NCI-H345 treated with DMSO at 0.1 percent for 48 hours (cell line): ENCODE results near the gene KIR3DL1.
"Not testable (repeated sequence)": the region's sequence is repeated elsewhere in the genome, so short reads cannot be mapped to it uniquely, and the experiment has no call there.

Source experiments
- DNase-seq: peaks from one replicate; lab custom pipeline; 2025; ENCODE audit not compliant: unreplicated experiment; lab: John Stamatoyannopoulos, UW

The KIR3DL1 gene

GRCh38 chr19:54806516-54806838 is 9.8 kb upstream of the KIR3DL1 start:
- DNase-seq: no peak

GRCh38 chr19:54814571-54814970 is 1.7 kb upstream of the KIR3DL1 start:
- DNase-seq: not testable (repeated sequence)

- no peak for DNase-seq
Measured at GRCh38 chr19:54817670-54818536, 1.6 kb downstream of the KIR3DL1 start.

GRCh38 chr19:54824416-54824815 is 8.1 kb downstream of the KIR3DL1 start:
- DNase-seq: not testable (repeated sequence)

DNA sequence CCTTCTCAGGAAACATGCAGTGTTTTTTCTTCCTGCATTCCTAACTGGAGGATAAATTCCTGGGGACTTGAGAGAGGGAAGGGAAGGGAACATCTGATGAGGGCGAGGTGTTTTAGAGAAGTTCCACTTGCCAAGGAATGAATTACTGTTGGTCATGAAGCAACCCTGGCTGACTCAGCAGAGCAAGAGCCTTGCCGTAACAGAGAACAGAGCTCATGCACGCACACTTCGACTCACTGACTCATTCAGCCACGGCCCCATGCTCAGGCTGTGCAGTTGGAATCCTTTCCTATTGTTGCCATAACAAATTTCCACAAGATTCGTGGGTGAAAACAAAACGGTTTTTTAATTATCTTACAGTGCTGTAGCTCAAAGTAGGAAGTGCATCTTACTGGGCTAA is 9.1 kb downstream of the KIR3DL1 start:
- not testable (repeated sequence) for DNase-seq

GRCh38 chr19:54828064-54828463 is 11.8 kb downstream of the KIR3DL1 start:
- DNase-seq: not testable (repeated sequence)

GRCh38 chr19:54832496-54832895 is 16.2 kb downstream of the KIR3DL1 start, which contains the start of gene KIR2DS4:
Gene KIR2DS4 (plus strand): TSS chr19:54832676.
- DNase-seq: not testable (repeated sequence)

DNA sequence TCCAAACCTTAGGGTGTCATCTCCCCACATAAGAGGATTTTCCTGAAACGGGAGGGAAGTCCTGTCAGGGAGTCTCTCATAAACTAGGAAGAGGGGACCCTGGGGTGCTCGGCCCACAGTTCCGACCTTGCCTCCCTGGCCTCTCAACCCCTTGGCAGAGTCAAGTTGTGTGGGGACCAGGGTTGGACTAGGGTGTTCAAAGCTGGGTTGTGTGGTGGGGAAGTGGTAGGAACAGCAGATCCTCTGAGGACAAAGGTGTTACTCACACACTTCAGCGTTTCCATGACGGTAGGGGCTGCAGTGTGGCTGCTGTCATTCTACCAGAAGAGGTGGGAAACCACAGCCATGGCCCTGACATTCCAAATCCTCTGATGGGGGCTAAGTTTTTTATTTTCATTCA is 18.9 kb downstream of the KIR3DL1 start:
- DNase-seq: not testable (repeated sequence)

- not testable (repeated sequence) for DNase-seq
Measured at GRCh38 chr19:54837522-54837921, 21.3 kb downstream of the KIR3DL1 start.

DNA sequence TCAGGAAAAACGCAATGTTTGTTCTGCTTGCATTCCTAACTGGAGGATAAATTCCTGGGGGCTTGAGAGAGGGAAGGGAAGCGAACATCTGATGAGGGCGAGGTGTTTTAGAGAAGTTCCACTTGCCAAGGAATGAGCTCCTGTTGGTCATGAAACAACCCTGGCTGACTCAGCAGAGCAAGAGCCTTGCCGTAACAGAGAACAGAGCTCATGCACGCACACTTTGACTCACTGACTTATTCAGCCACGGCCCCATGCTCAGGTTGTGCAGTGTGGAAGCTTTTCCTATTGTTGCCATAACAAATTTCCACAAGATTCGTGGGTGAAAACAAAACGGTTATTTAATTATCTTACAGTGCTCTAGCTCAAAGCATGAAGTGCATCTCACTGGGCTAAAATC is 26.9 kb downstream of the KIR3DL1 start:
- DNase-seq: not testable (repeated sequence)

DNA sequence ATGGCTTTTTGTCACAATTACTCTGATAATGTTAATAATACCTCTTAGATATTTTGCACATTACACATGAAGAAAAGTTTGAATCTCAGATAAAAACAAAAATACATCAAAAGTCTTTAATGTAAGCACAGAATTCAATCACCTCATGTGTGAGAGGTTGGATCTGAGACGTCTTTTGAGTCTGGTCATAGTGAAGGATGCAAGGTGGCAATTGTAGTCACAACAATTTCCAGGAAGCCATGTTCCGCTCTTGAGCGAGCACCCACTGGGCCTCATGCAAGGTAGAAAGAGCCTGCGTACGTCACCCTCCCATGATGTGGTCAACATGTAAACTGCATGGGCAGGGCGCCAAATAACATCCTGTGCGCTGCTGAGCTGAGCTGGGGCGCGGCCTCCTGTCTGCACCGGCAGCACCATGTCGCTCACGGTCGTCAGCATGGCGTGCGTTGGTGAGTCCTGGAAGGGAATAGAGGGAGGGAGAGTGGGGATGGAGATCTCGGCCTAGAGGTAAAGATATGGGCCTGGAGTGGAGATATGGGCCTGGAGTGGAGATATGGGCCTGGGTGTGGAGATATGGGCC is 33.9 kb downstream of the KIR3DL1 start, which contains the start of gene KIR3DL2:
KIR3DL2 (plus strand) TSS at position 383 of the 580 bp plus-strand sequence; CDS start at position 416, 33 bp downstream.
- not testable (repeated sequence) for DNase-seq

- DNase-seq: no peak
Measured at GRCh38 chr19:54850930-54851329, 34.7 kb downstream of the KIR3DL1 start.

DNA sequence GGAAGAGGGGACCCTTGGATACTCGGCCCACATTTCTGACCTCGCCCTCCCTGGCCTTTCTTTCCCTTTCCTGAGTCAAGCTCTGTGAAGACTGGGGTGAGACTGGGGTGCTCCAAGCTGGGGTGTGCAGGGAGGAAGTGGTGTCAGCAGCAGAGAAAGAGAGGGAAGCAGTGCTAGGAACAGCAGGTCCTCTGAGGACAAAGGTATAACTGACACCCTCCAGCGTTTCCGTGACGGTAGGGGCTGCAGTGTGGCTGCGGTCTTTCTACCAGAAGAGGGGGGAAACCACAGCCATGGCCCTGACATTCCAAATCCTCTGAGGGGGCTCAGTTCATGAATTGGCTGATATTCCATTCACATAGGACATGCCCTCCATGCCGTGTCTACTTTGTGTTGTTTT is 35.1 kb downstream of the KIR3DL1 start:
- no peak for DNase-seq

- not testable (repeated sequence) for DNase-seq
Measured at GRCh38 chr19:54855241-54855640, 39.0 kb downstream of the KIR3DL1 start.

GRCh38 chr19:54858476-54858875 is 42.2 kb downstream of the KIR3DL1 start:
- not testable (repeated sequence) for DNase-seq

GRCh38 chr19:54859421-54859820 is 43.2 kb downstream of the KIR3DL1 start:
- DNase-seq: not testable (repeated sequence)

DNA sequence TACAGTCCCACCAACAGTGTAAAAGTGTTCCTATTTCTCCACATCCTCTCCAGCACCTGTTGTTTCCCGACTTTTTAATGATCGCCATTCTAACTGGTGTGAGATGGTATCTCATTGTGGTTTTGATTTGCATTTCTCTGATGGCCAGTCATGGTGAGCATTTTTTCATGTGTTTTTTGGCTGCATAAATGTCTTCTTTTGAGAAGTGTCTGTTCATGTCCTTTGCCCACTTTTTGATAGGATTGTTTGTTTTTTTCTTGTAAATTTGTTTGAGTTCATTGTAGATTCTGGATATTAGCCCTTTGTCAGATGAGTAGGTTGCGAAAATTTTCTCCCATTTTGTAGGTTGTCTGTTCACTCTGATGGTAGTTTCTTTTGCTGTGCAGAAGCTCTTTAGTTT is 47.2 kb downstream of the KIR3DL1 start:
- DNase-seq: not testable (repeated sequence)

GRCh38 chr19:54871696-54872095 is 55.4 kb downstream of the KIR3DL1 start:
- no peak for DNase-seq

GRCh38 chr19:54873990-54874389 is 57.7 kb downstream of the KIR3DL1 start, which contains the start of gene FCAR:
Gene FCAR (plus strand): TSS chr19:54874235. CDS start chr19:54874290, 55 bp downstream.
- no peak for DNase-seq

DNA sequence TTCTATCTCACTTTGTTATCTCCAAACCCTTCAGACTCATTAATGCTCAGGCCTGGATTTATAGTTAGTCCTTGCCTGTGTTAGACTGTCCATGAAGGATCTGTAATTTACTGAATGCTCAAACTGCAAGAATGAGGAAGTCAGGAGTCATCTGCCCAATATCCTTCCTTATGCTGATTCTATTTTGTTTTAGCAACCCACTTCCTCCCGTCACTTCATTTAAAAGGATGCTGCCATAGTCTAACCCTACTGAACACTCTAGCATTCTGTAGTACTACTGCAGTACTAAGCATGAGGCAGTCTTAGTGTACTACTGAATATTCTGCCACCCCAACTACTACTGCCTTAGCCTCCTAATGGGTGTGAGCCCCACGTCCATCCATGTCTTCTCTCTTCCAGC is 59.2 kb downstream of the KIR3DL1 start:
- no peak for DNase-seq

GRCh38 chr19:54877471-54877870 is 61.2 kb downstream of the KIR3DL1 start:
- DNase-seq: no peak
